SK-N-SH (cell line): ENCODE data around the gene ATXN2. TPM values are rescaled to one million over a fixed set of nuclear protein-coding genes. Genes with fewer than 3 reads are reported as not detected.

Experiments
- CTCF ChIA-PET: fragments of 300-600, 350-600 bp; formaldehyde crosslinking; extraction: SDS; loops from one replicate; lab custom pipeline; 2021; lab: Yijun Ruan, JAX
- POLR2A ChIA-PET: fragments of 350-600 bp; sonication (Branson Sonifier 250); formaldehyde crosslinking; extraction: SDS; loops from one replicate; lab custom pipeline; 2020; ENCODE audit warnings: antibody characterized with exemption, inconsistent platforms; lab: Yijun Ruan, JAX
- DNase-seq: peaks from one replicate; pipeline ENCODE4 v3.0.0; 2012
- H2AFZ ChIP-seq: fragments of 200-600 bp; sonication (generic); 2 replicates; pipeline ENCODE4 v1.8.1; 2016; ENCODE audit warnings: antibody characterized with exemption, mild to moderate bottlenecking, low read depth
- H3F3A ChIP-seq: fragments of 200-600 bp; sonication (generic); replicated peaks from 2 replicates; pipeline ENCODE3; 2016; ENCODE audit warnings: antibody characterized with exemption, mild to moderate bottlenecking; ENCODE audit not compliant: insufficient read depth
- H3K27ac ChIP-seq, 2 experiments: fragments of 200-500 bp in 1 of 2; fragments of 200-600 bp in 1 of 2; sonication (Bioruptor generic) in 1 of 2; sonication (generic), shearing (Covaris generic) in 1 of 2; 2 replicates each; pipeline versions ENCODE4 v1.5.1 to v1.6.1; 2014 to 2016; ENCODE audit warnings: low read depth in 2 of 2, inconsistent platforms in 1 of 2, low read length in 1 of 2, mild to moderate bottlenecking in 1 of 2, mixed read lengths in 1 of 2
- H3K27me3 ChIP-seq: fragments of 200-600 bp; sonication (generic), shearing (Covaris generic); 2 replicates; pipeline ENCODE4 v1.6.1; 2016; ENCODE audit warnings: mixed run types; ENCODE audit not compliant: insufficient read depth
- H3K36me3 ChIP-seq, 2 experiments: fragments of 200-500 bp in 1 of 2; fragments of 200-600 bp in 1 of 2; sonication (Bioruptor generic) in 1 of 2; sonication (generic) in 1 of 2; replicated peaks in 1 of 2; 2 replicates each; pipeline versions ENCODE3 to v1.5.1; 2014 to 2016; ENCODE audit warnings: low read length in 1 of 2, mild to moderate bottlenecking in 1 of 2; ENCODE audit not compliant: insufficient read depth in 2 of 2, control insufficient read depth in 1 of 2
- H3K4me1 ChIP-seq, 2 experiments: fragments of 200-500 bp in 1 of 2; fragments of 200-600 bp in 1 of 2; sonication (Bioruptor generic) in 1 of 2; sonication (generic), shearing (Covaris generic) in 1 of 2; 2 replicates each; pipeline versions ENCODE4 v1.5.1 to v1.6.1; 2014 to 2016; ENCODE audit warnings: low read depth in 1 of 2, low read length in 1 of 2, mixed run types in 1 of 2; ENCODE audit not compliant: insufficient read depth in 2 of 2, control insufficient read depth in 1 of 2
- H3K4me2 ChIP-seq: fragments of 200-600 bp; sonication (generic), shearing (Covaris generic); 2 replicates; pipeline ENCODE4 v1.6.1; 2017; ENCODE audit warnings: mixed run types
- H3K4me3 ChIP-seq, 2 experiments: fragments of 200-500 bp in 1 of 2; fragments of 200-600 bp in 1 of 2; sonication (Bioruptor generic) in 1 of 2; sonication (generic), shearing (Covaris generic) in 1 of 2; 2 replicates each; pipeline versions ENCODE4 v1.5.1 to v1.8.1; 2014 to 2016; ENCODE audit warnings: low read depth in 2 of 2, inconsistent platforms in 1 of 2, low read length in 1 of 2, mild to moderate bottlenecking in 1 of 2, mixed read lengths in 1 of 2, moderate library complexity in 1 of 2
- H3K79me2 ChIP-seq: fragments of 200-600 bp; sonication (generic); 2 replicates; pipeline ENCODE4 v1.8.1; 2017; ENCODE audit warnings: mild to moderate bottlenecking; ENCODE audit not compliant: insufficient read depth
- H3K9ac ChIP-seq: fragments of 200-600 bp; sonication (generic); 2 replicates; pipeline ENCODE4 v1.6.1; 2017; ENCODE audit warnings: mixed run types
- H3K9me2 ChIP-seq: fragments of 200-600 bp; sonication (generic); 2 replicates; pipeline ENCODE4 v1.6.1; 2017; ENCODE audit warnings: mixed run types
- H3K9me3 ChIP-seq: fragments of 200-600 bp; sonication (generic); 2 replicates; pipeline ENCODE4 v1.6.1; 2017; ENCODE audit warnings: mixed run types, mild to moderate bottlenecking, moderate library complexity
- H4K20me1 ChIP-seq: fragments of 200-600 bp; sonication (generic); 2 replicates; pipeline ENCODE4 v1.6.1; 2017; ENCODE audit warnings: mild to moderate bottlenecking, mixed run types; ENCODE audit not compliant: insufficient read depth
- CTCF ChIP-seq: fragments of 200-600 bp; sonication (generic); IDR thresholded peaks from 2 replicates; pipeline ENCODE4 v1.6.1; 2017; ENCODE audit warnings: antibody characterized with exemption, mild to moderate bottlenecking, moderate library complexity
- GABPA ChIP-seq: IDR thresholded peaks from 2 replicates; pipeline ENCODE4 v1.4.0; 2012; ENCODE audit warnings: low read depth, mild to moderate bottlenecking
- MXI1 ChIP-seq: IDR thresholded peaks from 2 replicates; pipeline ENCODE4 v1.6.1; 2012; ENCODE audit warnings: mild to moderate bottlenecking, low read depth, low read length, improper control_type of control experiment
- RCOR1 ChIP-seq: fragments of 150-350 bp; IDR thresholded peaks from 2 replicates; pipeline ENCODE4 v1.6.1; 2017; ENCODE audit warnings: antibody characterized with exemption, low read length
- SIN3A ChIP-seq: IDR thresholded peaks from 2 replicates; pipeline ENCODE4 v1.6.1; 2012; ENCODE audit warnings: low read depth, mild to moderate bottlenecking, low read length, moderate library complexity, borderline replicate concordance
- SMC3 ChIP-seq: IDR thresholded peaks from 2 replicates; pipeline ENCODE4 v1.6.1; 2012; ENCODE audit warnings: low read depth, low read length, improper control_type of control experiment
- USF2 ChIP-seq: fragments of 150-350 bp; IDR thresholded peaks from 2 replicates; pipeline ENCODE4 v1.6.1; 2017; ENCODE audit warnings: antibody characterized with exemption, low read length, low read depth, borderline replicate concordance
- YY1 ChIP-seq: IDR thresholded peaks from 2 replicates; pipeline ENCODE4 v1.4.0; 2012; ENCODE audit warnings: low read depth, mild to moderate bottlenecking
- WGBS: methylation state at CpG from one replicate; pipeline ENCODE4 v1.1.6; 2017; ENCODE audit warnings: low lambda C conversion rate; 5-methylcytosine and 5-hydroxymethylcytosine counted together
- polyA plus RNA-seq, 3 experiments: library from polyadenylated mRNA; depleted of rRNA; stranded (reverse); fragments of >200 nt; gene quantifications; 2 replicates each; pipeline ENCODE4 v1.2.3, GENCODE V29; 2012

Gene ATXN2
- polyA plus RNA-seq, 1 of the 3 experiments (the other 2 are of a cell fraction): 35.7 TPM

- peak overlapping the region; percentile 92 for H3K9ac ChIP-seq
- no peaks in the 10 kb centered on the region for H3K9me3 ChIP-seq
- peaks cover 59% of the 10 kb centered on the region for H3K79me2 ChIP-seq
- no peak overlapping the region for H2AFZ ChIP-seq
- DNase-seq: peak; percentile 44
- peak overlapping the region; percentile 92 for H3K4me3 ChIP-seq
- peak overlapping the region; percentile 99 for H3K4me2 ChIP-seq
- TF ChIP-seq MXI1 (peak; percentile 19; the same call in 1 of the 2 replicates), CTCF (no peak)
- no peaks in the 10 kb centered on the region for H3K9me2 ChIP-seq
- no peaks in the 10 kb centered on the region for H3K27me3 ChIP-seq
- CTCF ChIA-PET: interaction anchor here (0.8 to 19.6 kb wide), 4 partner anchors 9 to 123 kb away, joined by 3 to 618 read pairs (median 50); no protein-coding TSS in a partner anchor
- H3K36me3 ChIP-seq: no peaks in the 10 kb centered on the region
- peak overlapping the region; percentile 47 to 87; a peak in 3 of 4 replicates for H3K27ac ChIP-seq
- H4K20me1 ChIP-seq: 0 out of 2 replicates have a peak, but pooled peaks cover 3% of the 10 kb centered on the region
- WGBS: 34% methylated on average over 12 of the region's 34 CpGs
- peaks cover 35% of the 10 kb centered on the region for H3F3A ChIP-seq
- POLR2A ChIA-PET: no interaction called here
- peaks cover 46 to 47% of the 10 kb centered on the region in 2 experiments; a peak in 3 of 4 replicates for H3K4me1 ChIP-seq
Observed at GRCh38 chr12:111406474-111407376, 192.4 kb downstream of the ATXN2 start.

GRCh38 chr12:111405859-111406473, 193.1 kb downstream of the ATXN2 start, which contains the start of gene SH2B3:
TSS of gene SH2B3 (plus strand) at chr12:111405923. CDS start at chr12:111418146, 12,223 bp downstream.
- peaks cover 52% of the 10 kb centered on the region for H3K79me2 ChIP-seq
- POLR2A ChIA-PET: no interaction called here
- CTCF ChIA-PET: interaction anchor here (8.8 to 19.6 kb wide), 2 partner anchors 8 to 45 kb away, joined by 98 to 618 read pairs; no protein-coding TSS in a partner anchor
- 0% methylated on average over 19 of the region's 80 CpGs for WGBS
- no peaks in the 10 kb centered on the region for H3K27me3 ChIP-seq
- H3K27ac ChIP-seq: peak within 1 kb of the TSS; percentile 47 to 87; a peak in 3 of 4 replicates
- no peaks in the 10 kb centered on the region for H3K9me3 ChIP-seq
- peak within 1 kb of the TSS; percentile 88; the same call in 1 of the 2 replicates for H2AFZ ChIP-seq
- H3K4me3 ChIP-seq: peak within 1 kb of the TSS; percentile 92
- peaks cover 38 to 43% of the 10 kb centered on the region in 2 experiments; a peak in 3 of 4 replicates for H3K4me1 ChIP-seq
- peak within 1 kb of the TSS; percentile 99 for H3K4me2 ChIP-seq
- TF ChIP-seq MXI1 (peak; percentile 27; the same call in 1 of the 2 replicates), SIN3A (peak; percentile 4; the same call in 1 of the 2 replicates), USF2 (no peak), SMC3 (no peak), GABPA (peak; percentile 54), RCOR1 (no peak), YY1 (no peak)
- peaks cover 32% of the 10 kb centered on the region for H3F3A ChIP-seq
- no peaks in the 10 kb centered on the region for H3K36me3 ChIP-seq
- 0 out of 2 replicates have a peak, but pooled peaks cover 3% of the 10 kb centered on the region for H4K20me1 ChIP-seq
- H3K9ac ChIP-seq: peak within 1 kb of the TSS; percentile 92
- H3K9me2 ChIP-seq: no peaks in the 10 kb centered on the region
- no peak for DNase-seq
